GM12875 (cell line): Measurements from ENCODE around the gene PHLDB2.

Source experiments
- H3K4me3 ChIP-seq: one replicate; pipeline ENCODE4 v1.5.1; 2011; ENCODE audit warnings: low read depth, low read length, control low read depth
- CTCF ChIP-seq: IDR thresholded peaks from 2 replicates; pipeline ENCODE4 v1.5.1; 2011; ENCODE audit warnings: low read depth, mild to moderate bottlenecking, control low read depth, inconsistent platforms, low read length, moderate library complexity, borderline replicate concordance; ENCODE audit not compliant: insufficient read depth

PHLDB2 gene

GRCh38 chr3:111954228-111954990 lies 95.3 kb downstream of the PHLDB2 start:
- TF ChIP-seq CTCF = no peak
- H3K4me3 ChIP-seq = no peak overlapping the region

DNA sequence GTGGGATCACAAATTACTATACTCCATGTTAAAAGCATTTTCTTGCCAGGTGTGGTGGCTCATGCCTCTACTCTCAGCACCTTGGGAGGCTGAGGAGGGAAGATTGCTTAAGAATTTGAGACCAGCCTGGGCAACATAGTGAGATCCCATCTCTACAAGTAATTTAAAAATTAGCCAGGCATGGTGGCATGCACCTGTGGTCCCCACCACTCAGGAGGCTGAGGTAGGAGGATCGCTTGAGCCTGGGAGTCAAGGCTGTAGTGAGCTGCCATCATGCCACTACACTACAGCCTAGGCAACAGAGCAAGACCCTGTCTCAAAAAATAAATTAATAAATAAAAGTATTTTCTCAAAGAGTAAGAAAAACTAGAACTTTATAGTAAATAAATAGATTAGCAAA lies 96.8 kb downstream of the PHLDB2 start:
- TF ChIP-seq CTCF = no peak
- H3K4me3 ChIP-seq = no peak overlapping the region

DNA sequence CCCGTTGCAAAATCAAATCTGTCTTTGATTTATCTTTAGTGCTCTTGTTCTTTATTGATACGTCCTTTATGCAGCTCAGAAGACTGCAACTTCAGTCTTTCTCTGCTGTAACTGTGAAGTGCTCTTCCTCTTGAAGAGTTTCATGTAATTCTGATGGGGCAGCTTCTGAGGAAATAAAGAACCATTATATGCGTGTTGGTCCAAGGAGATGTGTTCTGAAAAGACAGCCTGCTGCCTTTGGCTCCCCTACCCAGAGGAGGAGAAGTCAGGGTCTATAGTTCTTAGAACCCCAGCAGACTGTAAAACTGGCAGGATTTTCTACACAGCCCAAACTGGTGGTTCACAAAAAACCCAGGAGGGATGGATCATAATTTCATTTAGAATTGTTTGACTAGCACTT lies 97.4 kb downstream of the PHLDB2 start:
- no peak overlapping the region for H3K4me3 ChIP-seq
- no peak for TF ChIP-seq CTCF

DNA sequence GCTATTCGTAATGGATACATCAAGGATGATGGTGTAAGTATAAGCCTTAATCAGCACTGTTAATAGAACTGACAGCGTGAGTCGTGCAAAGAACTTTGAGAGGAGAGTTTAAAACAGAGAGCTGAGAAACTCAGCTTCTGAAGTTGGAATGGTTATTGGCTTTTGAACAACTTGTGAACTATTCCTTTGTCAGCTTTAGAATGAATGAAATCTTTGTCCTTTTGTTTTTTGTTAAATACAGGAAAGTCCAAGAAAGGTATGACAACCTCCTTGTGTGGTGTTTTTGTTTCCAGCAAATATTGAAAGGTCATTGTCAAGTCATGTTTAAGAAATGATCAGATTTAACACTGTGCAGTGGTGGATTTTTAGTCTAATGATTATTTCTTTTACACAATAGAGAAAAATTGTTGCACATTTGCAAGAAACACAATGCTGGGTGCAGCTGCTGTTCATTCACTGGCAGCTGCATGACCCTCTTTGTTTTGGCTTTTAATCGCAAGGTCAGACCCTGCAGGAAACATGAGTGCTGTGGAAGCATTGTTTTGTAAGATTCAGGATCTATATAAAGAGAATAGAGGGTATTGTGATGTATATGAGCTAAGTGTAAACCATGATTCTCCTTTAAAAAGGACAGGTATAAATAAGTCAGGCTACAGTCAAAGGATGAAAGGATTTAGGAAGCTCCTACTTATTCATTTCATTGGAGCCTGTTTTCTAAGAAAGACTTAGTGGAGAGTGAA lies 98.1 kb downstream of the PHLDB2 start:
- TF ChIP-seq CTCF = no peak
- H3K4me3 ChIP-seq = no peak overlapping the region

GRCh38 chr3:111961461-111962164 lies 102.5 kb downstream of the PHLDB2 start:
- TF ChIP-seq CTCF = no peak
- no peak overlapping the region for H3K4me3 ChIP-seq

- TF ChIP-seq CTCF = no peak
- H3K4me3 ChIP-seq = no peak overlapping the region
These were observed 104.4 kb downstream of the PHLDB2 start for GRCh38 chr3:111963424-111963823.
